NCI-H82 treated with DMSO at 0.1 percent for 48 hours (cell line): ENCODE measurements around the gene KIF21B.

Experiments used
- DNase-seq: peaks from one replicate; lab custom pipeline; 2025; ENCODE audit not compliant: unreplicated experiment; lab: John Stamatoyannopoulos, UW

The KIF21B gene

DNA sequence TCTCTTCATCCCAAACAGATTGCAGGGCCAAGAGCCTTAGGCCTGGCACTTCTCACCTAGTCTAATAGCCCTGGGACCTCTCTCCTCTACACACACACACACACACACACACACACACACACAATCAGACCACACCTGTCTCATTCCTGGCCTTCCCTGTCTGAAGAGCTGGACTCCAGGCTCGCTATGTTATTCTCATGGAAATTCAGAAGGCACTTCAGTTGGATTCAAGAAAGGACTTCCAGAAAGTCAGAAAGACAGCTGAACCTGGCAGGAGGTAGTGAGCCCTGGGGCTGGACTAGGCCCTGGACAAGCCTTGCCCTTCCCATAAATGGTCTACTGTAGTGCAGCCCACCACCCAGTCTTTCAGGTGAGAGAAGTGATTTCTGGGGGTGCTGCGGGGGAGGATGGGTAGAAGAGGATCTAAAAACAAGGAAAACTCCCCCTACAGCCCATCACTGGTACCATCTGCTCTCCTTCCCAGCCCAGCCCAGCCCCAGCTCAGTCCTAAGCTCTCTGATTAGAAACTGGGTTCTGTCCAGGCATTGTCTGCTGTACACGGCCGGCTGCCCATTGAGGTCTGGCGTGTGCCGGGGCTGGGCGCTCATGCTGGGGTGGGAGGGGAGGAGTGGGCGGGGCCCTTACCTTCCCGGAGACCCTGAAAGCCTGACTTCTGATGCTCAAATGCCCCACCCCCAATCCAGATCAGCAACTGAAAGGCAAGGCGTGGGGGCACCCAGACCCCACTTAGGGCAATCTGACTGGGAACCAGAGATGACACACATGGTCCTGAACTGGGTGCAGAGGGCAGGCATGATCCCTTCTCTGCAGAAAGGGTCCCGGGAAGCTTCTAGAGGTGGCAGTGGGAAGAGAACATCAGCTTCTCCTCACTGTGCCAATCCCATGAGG, 2.5 kb downstream of the KIF21B start:
- peak; percentile 88 for DNase-seq

DNA sequence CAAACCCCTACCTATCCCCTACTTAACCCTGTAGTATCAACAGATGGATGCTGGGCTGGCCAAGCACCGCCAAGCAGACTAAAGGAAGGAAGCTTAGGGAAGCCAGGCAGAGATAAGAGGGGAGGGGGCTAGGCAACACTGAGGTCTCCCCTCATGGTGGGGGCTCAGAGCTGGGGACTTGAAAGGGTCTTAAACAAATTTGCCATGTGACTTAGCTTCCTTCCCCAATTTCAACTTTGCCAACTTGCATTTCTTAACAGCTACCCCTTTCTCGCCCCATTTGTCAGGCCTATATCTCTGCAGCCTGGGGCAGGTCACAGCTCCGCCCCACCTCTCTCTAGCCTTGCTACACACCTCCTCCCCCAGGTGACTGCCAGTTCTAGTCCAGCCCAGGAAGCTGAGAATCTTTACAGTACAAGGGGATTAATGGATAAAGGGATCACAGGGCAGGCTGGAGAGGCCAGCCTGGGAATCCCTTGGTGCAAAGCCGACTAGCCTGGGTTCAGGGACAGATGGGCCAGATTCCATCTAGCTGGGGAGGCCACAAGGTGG, 3.4 kb downstream of the KIF21B start:
- DNase-seq = peak; percentile 99

DNA sequence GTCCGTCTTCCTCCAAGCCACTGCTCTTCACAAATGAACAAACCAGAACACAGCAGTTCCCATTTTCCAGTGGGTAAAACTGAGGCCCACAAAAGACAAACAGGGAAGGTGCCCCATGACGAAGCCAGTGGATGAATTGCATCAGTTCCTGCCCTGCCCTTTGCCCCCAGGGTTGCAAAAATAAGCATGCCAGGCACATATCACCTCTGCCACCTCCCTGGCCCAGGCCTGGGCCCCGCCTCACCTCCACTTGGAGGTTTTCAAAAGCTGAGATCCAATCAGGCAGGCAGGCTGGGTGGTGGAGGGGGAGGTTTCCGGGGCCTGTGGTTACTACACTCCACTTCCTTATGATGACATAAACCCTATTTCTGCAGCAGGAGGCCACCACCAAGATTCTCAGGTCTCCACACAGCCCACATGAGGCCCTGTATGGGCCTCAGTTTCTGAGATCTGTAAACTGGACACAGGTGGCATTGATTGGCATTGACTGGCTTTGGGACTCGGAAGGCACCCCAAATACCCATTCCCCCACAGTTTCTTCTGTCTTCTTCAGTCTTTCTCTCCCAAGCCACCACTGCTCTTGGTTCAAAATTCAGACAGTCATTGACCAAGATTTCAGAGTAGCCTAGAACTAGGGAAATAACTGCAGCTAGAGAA, 4.1 kb downstream of the KIF21B start:
- DNase-seq = no peak

DNA sequence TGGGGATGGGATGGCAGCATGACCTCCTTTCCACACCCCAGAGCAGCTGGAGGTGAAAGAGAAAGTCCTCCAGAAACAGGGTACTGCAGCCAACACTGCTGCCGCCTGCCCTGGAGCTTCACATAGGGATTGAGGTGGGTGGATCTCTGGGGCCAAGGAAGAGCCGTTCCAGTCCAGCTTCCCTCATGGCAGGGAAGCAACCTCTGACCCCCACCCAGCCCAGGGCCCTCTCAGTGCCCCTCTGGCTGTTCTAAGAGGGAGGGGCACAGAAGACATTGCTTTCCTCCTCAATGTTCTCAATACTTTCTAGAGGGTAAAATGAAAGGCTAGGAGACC, 5.7 kb downstream of the KIF21B start:
- DNase-seq = no peak

DNA sequence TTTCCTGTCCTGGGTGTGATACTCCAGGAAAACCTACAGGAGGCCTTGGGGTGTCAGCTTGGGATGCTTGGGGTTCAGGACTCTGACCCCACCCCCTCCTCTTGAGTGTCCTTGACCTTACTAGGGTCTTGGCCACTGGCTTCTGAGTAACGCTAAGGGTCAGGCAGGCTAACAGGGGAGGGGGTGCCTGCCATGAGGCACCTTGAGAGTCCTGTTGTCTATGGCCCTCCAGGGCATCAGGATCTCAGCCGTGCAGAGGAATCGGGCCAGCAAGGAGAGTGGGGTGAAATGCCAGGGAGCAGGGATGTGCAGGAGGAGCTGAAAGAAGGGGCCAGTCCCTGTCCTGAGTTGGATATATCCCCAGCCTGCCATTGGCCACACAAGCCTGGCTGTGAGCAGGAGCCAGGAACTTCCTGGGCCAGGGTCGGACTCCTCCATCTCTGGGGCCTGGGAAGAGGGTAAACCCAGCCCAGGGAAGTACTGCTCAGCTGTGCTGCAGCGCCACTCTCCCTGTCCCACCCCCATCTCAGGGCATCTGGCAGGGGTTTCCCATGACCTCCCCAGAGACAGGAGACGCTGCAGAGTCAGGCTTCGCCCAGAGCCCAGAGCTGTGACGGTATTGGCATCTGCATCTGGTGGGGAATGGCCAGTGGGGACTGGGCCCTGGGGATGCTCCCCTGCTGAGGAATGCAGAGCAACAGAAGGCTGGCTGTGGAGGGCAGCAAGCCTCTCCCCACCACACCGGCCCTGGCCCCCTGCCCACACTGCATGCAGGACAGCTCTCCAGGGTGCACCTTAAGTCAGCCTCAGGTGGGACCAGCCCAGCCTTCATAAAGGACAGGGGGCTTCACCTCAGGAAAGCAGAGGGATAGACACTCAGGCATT, 6.3 kb downstream of the KIF21B start:
- DNase-seq = peak; percentile 65

DNA sequence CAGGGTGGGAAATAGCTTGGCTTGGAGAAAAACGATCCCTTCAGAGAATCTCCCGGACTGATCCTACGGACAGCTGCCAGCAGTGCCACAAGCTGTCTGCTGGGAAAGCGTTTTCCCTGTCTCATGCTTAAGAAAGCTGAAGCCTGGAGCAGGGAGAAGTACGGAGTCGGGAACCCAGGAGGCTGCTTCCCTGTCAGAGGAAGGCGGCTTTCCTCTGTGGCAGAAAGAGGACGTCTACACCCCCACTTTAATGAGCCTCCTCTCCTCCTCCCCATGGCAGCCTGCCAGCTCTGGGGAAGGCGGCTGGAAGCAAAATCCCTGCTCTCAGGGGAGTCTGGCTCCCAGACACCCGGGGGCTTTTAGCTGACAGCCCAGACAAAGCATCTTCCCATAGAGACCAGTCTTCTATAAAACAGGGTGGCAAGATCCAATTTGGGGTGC, 7.3 kb downstream of the KIF21B start:
- peak; percentile 80 for DNase-seq

DNA sequence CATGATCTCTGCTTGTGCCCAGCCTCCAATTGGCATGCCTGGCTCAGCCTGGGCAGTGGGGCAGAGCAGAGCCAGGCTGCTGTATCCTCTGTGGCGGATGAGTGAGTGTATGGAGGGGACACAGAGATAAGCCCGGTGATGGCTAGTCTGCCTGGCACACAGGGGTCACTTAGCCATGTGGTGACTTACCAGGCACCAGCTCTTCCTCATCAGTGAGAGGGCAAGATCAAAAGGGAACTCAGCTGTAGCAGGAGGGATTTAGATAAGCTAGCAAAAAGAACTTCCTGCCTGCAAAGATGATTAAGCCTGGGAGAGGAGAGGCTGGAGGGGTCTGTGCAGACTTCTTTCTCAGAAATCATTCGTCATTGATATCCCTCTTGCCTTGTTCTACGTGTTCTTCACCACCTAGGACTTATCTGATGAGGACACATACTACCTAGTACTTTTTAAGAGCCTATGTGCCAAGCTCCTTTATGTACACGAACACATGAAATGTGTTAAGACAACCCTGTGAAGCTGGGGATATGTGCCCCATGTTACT, 7.9 kb downstream of the KIF21B start:
- DNase-seq = peak; percentile 67

DNA sequence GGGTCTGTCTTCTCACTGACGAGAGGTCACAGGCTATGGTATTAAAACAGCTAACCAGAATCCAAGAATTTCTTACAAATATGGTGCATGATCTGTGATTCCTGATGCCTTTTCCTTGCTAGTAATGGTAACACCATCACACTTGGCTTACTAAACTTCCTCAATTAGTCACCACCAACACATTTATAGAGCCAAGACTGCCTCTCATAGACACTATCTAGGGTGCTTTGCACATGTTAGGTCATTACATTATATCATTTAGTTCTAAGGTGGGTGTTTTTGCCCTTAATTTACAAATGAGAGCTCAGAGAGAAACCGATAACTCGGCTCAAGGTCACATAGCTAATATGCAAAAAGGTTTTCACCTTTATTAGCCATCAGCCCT, 8.7 kb downstream of the KIF21B start:
- no peak for DNase-seq

DNA sequence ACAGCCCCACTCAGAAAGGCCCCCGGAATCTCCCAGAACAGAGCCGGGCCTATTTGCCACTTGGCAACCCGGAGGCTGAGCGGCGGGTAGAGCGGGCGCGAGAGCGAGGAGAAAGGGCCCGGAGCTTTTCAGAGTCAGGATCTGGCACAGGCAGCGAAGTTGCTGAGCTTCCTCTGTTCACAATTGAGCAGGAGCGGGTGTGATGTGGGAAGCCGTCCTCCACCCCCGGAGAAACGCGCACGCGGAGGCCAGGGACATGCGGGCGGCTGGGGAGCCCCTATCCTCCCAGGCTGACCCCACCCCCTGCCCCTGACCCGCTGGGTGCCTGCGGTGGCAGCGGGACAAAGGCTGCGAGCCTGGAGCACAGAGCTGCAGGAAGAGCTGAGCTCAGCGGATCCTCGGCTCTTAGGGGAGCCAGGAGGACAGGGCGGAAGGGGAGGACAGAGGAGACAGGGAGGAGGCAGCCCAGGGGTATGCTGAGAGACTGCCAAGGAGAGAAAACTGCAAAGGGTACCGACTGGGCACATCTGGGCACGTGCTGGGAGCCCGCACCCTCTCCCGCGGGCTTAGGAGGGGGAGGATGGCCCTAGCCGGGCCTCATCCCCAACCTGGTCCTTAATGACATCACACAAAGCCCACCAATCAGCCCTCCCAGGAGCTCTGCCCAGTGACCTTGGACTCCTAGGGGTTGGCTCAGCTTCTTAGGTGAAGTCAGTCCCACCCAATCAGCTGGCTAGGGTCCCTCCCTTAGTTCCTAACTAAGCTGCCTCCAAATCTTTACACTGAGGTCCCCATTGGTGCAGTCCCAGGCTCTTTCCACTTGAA, 9.3 kb downstream of the KIF21B start:
- peak; percentile 61 for DNase-seq

DNA sequence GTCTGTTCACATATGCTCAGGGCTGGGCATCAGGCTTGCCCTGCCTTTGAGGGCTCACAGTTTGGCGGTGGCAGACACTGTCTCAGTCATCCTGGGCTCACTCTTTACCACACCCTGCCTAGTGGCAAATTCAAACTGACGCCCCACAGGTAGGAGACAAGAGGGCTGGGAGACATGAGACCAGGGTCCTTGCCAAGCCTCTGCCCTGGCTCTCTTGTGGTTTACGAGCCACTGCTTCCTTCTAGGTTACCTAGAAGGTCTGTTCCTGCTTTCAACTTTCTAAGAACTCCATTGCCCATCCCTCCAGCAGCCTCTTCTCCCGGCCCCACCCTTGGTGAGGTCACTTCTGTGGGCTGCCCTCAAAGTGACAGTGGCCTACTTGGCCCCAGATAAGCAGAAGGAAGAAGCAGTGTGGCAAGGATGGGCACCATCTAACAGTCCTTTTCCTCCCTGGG, 10.5 kb downstream of the KIF21B start:
- DNase-seq = no peak

DNA sequence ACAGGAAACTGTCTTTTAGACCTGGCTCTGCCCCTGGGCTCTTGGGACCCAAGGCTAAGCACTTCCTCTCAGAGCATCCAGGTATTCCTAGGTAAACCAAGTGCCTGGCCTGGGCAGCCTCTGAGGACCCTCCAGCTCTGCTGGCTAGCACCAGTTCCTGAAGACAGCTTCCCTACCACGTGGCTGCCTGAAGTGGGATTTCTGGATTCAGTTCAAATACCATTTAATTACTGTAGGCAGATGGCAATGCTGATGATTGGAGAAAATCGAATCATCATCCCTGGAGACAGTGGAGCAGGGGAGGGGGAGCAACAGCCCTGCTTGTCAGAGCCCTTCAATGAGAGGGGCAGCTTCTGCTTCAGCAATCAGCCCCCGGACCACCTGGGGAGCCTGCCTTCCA, 11.9 kb downstream of the KIF21B start:
- peak; percentile 87 for DNase-seq

DNA sequence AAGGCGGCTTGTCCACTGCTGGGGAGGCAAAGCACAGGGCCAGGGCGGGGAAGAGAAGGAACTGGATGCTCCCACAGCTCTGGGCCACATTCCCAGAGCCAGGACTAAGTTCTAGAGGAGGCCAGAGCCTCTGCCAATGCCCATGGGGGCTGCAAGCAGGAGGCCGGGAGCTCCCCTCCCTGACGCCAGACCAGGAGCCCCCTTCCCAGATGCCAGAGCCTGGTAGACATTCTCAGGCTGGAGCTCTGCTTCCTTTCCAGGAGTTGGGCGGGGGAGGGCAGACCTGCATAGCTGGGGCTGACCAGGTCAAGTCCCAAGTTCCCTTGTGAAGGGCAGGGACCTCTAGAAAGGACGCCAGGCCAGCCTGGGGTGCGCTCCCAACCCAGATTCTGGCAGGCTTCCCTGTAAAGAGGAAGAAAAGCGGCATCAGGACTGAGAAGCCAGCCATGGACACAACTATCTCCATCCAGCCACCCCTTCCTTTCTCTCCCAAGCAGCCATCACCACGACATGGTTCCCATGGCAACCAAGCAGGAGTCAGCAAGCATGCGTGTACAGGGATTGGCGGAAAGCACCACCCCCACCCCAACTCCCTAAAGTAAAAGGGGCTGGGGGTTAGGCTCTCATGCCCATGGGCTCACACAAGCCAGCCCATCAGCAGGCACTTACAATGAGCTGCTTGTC, 13.4 kb downstream of the KIF21B start:
- DNase-seq = no peak

DNA sequence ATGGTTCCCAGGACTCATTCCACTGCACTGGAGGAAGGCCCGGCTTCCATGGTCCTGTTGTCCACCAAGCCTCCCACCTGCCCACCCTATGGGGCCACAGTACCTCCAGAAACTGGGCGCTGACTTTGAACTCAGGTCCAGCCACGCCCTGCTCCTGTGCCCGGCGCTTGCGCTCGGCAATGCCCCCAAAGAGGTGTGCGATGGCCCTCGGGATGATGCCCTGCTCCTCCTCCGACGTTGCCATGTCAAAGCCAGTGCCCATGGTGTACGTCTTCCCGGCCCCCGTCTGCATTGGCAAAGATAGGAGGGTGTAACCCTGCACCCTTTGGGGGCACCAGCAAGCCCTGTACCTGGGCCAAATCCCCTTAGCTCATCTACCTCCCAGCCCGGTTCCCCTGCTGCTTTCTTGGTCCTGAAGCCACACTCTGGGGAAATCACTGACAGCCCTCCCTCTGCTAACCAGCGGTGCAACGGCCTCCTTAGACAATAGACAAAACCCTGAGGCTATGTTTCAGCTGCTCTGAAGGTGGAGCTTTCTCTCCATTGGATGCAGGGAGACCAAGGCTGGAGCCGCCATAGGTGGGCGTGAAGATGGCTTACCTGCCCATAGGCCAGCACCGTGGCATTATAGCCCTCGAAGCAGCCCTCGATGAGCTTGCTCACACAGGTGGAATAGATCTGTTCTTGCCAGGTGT, 14.7 kb downstream of the KIF21B start:
- DNase-seq = no peak

DNA sequence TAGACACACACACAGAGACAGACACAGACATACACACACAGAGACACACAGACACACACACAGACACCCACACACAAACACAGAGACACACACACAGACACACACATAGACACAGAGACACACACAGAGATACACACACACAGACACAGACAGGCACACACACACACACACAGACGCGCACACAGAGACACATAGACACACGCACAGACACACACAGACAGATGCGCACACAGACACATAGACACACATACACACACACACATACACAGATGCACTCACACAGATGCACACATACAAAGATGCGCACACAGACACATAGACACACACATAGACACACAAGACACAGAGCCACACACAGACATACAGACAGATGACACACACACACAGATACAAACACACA, 16.0 kb downstream of the KIF21B start:
- no peak for DNase-seq

DNA sequence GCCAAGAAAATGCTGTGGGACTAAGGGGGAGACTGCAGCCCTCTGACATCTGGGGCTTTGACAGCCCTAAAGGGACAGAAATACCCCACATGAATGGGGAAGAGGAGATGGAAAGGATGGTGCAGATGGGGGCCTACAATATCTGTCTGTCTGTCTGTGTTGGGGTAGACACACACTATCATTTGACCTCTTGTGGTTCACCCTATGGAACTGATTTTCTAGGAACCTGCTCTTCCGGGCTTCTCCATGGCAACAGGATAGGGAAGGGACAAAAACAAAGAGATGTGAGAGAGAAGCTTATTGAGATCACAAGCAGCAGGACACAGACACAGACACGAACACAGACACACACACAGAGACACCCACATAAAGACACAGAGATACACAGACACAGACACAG, 17.1 kb downstream of the KIF21B start:
- no peak for DNase-seq

DNA sequence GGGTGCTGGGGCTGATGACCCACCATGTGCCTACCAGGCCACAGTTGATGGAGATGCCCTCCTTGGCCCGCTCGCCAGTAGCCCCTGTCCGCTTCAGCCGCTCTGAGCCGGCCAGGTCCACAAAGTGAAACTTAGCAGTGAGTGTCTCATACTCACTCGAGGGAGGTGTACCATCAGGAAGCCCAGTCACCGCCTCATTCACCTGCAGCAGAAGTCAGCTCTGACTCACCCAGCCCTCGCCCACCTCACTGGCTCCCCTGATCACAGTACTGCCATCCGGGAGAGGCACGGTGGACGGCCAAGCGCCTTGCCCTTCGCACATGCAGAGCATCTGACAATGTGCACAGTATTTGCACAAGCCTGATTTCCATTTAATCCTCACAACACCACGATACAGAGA, 18.8 kb downstream of the KIF21B start:
- no peak for DNase-seq

DNA sequence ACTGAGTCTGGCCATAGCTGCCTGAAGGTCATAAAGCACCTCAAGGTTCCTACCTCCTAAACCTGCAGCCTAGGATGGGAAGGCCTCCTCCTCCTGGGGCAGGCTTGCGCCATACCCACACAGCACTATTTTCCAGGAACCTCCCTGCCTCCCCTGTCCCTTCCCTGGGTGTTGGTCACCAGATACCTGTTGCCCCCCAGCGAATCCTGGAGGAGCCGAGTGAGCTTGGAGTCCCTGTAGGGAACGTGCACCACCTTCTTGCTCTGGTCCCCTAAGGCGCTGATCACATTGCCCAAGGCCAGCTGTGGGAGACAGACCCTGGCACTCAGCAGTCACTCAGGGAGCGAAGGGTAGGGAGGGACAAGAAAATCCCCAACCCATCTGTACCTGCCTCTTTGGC, 19.4 kb downstream of the KIF21B start:
- DNase-seq = no peak

DNA sequence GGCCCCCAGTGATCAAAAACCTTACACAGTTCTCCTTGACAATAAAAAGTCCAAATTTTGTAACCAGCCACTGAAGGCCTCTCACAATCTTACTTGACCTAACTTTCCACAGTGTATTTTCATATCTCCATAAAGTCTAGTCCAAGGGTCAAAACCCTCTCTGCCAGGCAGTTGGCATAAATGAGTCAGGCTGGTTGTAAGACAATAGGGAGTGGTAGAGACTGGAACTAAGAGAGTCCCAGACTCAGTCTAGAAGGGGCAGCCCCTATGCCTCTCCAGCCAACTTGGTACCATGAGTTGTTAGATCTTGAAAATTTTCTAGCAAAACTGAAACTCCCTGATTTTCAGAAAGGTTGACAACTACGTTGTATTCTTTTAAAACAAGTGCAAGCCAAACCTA, 21.0 kb downstream of the KIF21B start:
- no peak for DNase-seq

DNA sequence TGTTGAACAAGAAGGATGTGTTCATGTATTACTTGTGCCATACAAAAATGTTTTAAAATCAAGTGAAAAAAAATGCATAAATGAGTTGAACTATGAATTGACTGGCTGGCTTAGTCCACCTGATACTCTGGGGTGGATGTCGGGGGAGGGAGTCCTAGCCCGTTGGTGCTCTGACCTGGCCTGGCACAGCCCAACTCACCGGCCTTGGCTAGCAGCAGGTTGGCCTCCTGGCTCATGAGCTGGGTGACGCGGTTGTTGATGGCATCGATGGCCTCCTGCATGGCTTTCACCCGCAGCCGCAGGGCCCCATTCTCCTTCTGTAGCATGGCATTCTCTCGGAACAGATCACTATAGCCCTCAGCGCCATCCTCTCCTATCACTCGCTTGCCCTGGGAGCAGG, 21.6 kb downstream of the KIF21B start:
- DNase-seq = no peak
